GM12891 (cell line): ENCODE data around the gene ZNF879.

Source experiments
- PAX5 ChIP-seq: IDR thresholded peaks from 2 replicates; pipeline ENCODE4 v1.6.1; 2011; ENCODE audit warnings: low read length, moderate library complexity, mild to moderate bottlenecking; ENCODE audit not compliant: insufficient read depth, severe bottlenecking
- POLR2A ChIP-seq: IDR thresholded peaks from 2 replicates; pipeline ENCODE4 v1.6.1; 2011; ENCODE audit warnings: low read depth, low read length, control low read depth
- POLR2AphosphoS5 ChIP-seq: IDR thresholded peaks from 2 replicates; pipeline ENCODE4 v1.6.1; 2011; ENCODE audit warnings: low read depth, low read length, control low read depth
- POU2F2 ChIP-seq: IDR thresholded peaks from 2 replicates; pipeline ENCODE4 v1.6.1; 2011; ENCODE audit warnings: low read depth, mild to moderate bottlenecking, control low read depth, low read length, moderate library complexity
- TAF1 ChIP-seq: IDR thresholded peaks from 2 replicates; pipeline ENCODE4 v1.6.1; 2011; ENCODE audit warnings: low read depth, low read length, control low read depth

- TF ChIP-seq POLR2A, result no peak
- TF ChIP-seq POLR2AphosphoS5, result no peak
- no peak for TF ChIP-seq TAF1
- TF ChIP-seq PAX5, result no peak
- TF ChIP-seq POU2F2, result no peak
Observed at GRCh38 chr5:178988436-178989220, 35.0 kb upstream of the ZNF879 start.
